GM12878 (cell line): ENCODE results near the gene ERBB3. TPM values are rescaled to one million over a fixed set of nuclear protein-coding genes. Genes with fewer than 3 reads are reported as not detected.
A peak's percentile ranks its signal among the peaks of the same experiment; 100 is the strongest.

Source experiments
- BHLHE40 ChIP-seq, 2 experiments: fragments of 450-650 bp in 1 of 2; IDR thresholded peaks; 2 replicates each; pipeline ENCODE4 v1.6.1; 2011 to 2017; ENCODE audit warnings: low read depth in 2 of 2, borderline replicate concordance in 1 of 2, improper control_type of control experiment in 1 of 2, low read length in 1 of 2, mild to moderate bottlenecking in 1 of 2
- DPF2 ChIP-seq: fragments of 450-650 bp; IDR thresholded peaks from 2 replicates; pipeline ENCODE4 v1.6.1; 2017; ENCODE audit warnings: mild to moderate bottlenecking
- E2F4 ChIP-seq: IDR thresholded peaks from 2 replicates; pipeline ENCODE4 v1.6.1; 2012; ENCODE audit warnings: low read depth, low read length, improper control_type of control experiment
- ETV6 ChIP-seq, 2 experiments: fragments of 450-650 bp in 1 of 2; IDR thresholded peaks in 1 of 2; conservative IDR thresholded peaks in 1 of 2; 2 replicates each; pipeline ENCODE4 v1.6.1; 2014; ENCODE audit warnings: antibody characterized with exemption in 1 of 2, borderline replicate concordance in 1 of 2, low read depth in 1 of 2, mild to moderate bottlenecking in 1 of 2, moderate library complexity in 1 of 2
- HDGF ChIP-seq: fragments of 450-650 bp; IDR thresholded peaks from 2 replicates; pipeline ENCODE4 v1.6.1; 2016; ENCODE audit warnings: antibody characterized with exemption
- MXI1 ChIP-seq: fragments of 150-350 bp; IDR thresholded peaks from 2 replicates; pipeline ENCODE4 v1.6.1; 2011; ENCODE audit warnings: low read depth, mild to moderate bottlenecking, inconsistent platforms, low read length, improper control_type of control experiment
- PRDM15 ChIP-seq: fragments of 450-650 bp; formaldehyde crosslinking; IDR thresholded peaks from 2 replicates; pipeline ENCODE4 v1.4.0; 2020; ENCODE audit warnings: mild to moderate bottlenecking, moderate library complexity
- RFX5 ChIP-seq: IDR thresholded peaks from 2 replicates; pipeline ENCODE4 v1.6.1; 2011; ENCODE audit warnings: low read depth, low read length, improper control_type of control experiment
- SIN3A ChIP-seq: IDR thresholded peaks from 2 replicates; pipeline ENCODE4 v1.6.1; 2012; ENCODE audit warnings: low read depth, low read length, improper control_type of control experiment
- TAF1 ChIP-seq: IDR thresholded peaks from 2 replicates; pipeline ENCODE4 v1.6.1; 2011; ENCODE audit warnings: mild to moderate bottlenecking, low read depth, low read length, borderline replicate concordance
- ZZZ3 ChIP-seq: IDR thresholded peaks from 2 replicates; pipeline ENCODE4 v1.6.1; 2011; ENCODE audit warnings: low read depth; ENCODE audit not compliant: control insufficient read depth, insufficient read length
- polyA plus RNA-seq, 11 experiments: library from polyadenylated mRNA; depleted of rRNA in 4 of 11; unstranded in 6 of 11; stranded (reverse) in 5 of 11; fragments of >200 nt; fragmentation: Nextera tagmentation in 4 of 11; fragmentation: Illumina TruSeq in 1 of 11; extraction: Ambion mirVana in 4 of 11; extraction: Trizol in 1 of 11; gene quantifications; 1 replicate in 1 of 11; 2 replicates in 10 of 11; pipeline versions ENCODE4 v1.2.1 to v1.2.3, GENCODE V29; 2011 to 2016; ENCODE audit warnings: inconsistent platforms in 2 of 11, missing spikeins in 2 of 11, low read depth in 1 of 11
- total RNA-seq, 4 experiments: library from RNA; depleted of rRNA in 3 of 4; stranded (reverse); fragments of >200 nt in 3 of 4; fragmentation: Illumina TruSeq in 1 of 4; extraction: Trizol in 1 of 4; gene quantifications; 2 replicates each; pipeline versions ENCODE4 v1.2.1 to v1.2.3, GENCODE V29; 2013 to 2021
- TF ChIP-seq, protein P1 (sequence below): fragments of 450-650 bp; formaldehyde crosslinking; IDR thresholded peaks from 2 replicates; pipeline ENCODE4 v1.4.0; 2022; ENCODE audit warnings: mild to moderate bottlenecking, moderate library complexity
- TF ChIP-seq, protein P2 (sequence below): IDR thresholded peaks from 2 replicates; pipeline ENCODE4 v1.6.1; 2011; ENCODE audit warnings: mild to moderate bottlenecking, low read depth, low read length, moderate library complexity; ENCODE audit not compliant: insufficient replicate concordance
- TF ChIP-seq, protein P3 (sequence below): IDR thresholded peaks from 2 replicates; pipeline ENCODE4 v1.6.1; 2012; ENCODE audit warnings: mild to moderate bottlenecking, low read depth, low read length

ERBB3 gene
- total and polyA plus RNA-seq, 10 of the 15 experiments (the other 5 are each of a cell fraction or from before 2014, with no cell fraction given) = 0.03 to 0.72 (median 0.04) TPM; not detected in 5

DNA sequence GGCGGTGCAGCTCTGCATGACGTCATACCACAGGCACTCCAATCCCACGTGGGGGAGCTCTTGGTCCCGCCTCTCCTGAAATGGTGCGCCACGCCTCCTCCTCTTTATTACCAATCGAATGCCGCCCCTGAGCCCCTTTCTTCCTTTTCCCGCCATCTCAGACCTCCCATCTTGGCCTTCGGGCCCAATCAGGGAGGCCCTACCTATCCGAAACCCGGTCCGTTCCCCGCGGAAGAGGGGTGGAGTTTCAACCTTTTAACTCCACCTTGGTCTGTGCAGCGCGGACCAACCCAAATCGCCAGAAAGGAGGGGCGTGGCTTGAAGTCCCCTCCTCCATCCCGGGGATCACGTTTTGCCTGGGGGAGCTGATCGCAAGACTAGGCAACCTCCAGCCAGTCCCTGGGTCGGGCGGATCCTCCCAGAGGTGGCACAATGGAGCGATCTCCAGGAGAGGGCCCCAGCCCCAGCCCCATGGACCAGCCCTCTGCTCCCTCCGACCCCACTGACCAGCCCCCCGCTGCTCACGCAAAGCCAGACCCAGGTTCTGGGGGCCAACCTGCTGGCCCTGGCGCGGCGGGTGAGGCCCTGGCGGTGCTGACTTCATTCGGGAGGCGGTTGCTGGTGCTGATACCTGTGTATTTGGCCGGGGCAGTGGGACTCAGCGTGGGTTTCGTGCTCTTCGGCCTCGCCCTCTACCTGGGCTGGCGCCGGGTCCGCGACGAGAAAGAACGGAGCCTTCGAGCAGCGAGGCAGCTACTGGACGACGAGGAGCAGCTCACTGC, 48.1 kb downstream of the ERBB3 start, which contains the start of gene ESYT1 (continued):
- TF ChIP-seq PRDM15 (CRISPR knock-in tag) (peak; percentile 65; the same call in 1 of the 2 replicates), E2F4 (peak; percentile 88), ZZZ3 (no peak), TAF1 (0 out of 2 replicates have a peak, but pooled peaks have one; percentile 31), RFX5 (peak; percentile 77), HDGF (peak; percentile 97; the same call in 1 of the 2 replicates), ETV6 (conservative IDR thresholded peaks at IDR 0.05 in 1 of 2, IDR thresholded peaks at IDR 0.05 in 1 of 2; ENCODE audit: borderline replicate concordance in 1 of 2, low read depth in 1 of 2) (no peak), MXI1 (peak; percentile 73), DPF2 (peak; percentile 15; the same call in 1 of the 2 replicates), SIN3A (peak; percentile 62; the same call in 1 of the 2 replicates), BHLHE40 (IDR thresholded peaks at IDR 0.05; ENCODE audit: borderline replicate concordance in 1 of 2, low read depth in 2 of 2, low read length in 1 of 2) (peak; percentile 97 to 98)
- TF ChIP-seq, protein P1, sequence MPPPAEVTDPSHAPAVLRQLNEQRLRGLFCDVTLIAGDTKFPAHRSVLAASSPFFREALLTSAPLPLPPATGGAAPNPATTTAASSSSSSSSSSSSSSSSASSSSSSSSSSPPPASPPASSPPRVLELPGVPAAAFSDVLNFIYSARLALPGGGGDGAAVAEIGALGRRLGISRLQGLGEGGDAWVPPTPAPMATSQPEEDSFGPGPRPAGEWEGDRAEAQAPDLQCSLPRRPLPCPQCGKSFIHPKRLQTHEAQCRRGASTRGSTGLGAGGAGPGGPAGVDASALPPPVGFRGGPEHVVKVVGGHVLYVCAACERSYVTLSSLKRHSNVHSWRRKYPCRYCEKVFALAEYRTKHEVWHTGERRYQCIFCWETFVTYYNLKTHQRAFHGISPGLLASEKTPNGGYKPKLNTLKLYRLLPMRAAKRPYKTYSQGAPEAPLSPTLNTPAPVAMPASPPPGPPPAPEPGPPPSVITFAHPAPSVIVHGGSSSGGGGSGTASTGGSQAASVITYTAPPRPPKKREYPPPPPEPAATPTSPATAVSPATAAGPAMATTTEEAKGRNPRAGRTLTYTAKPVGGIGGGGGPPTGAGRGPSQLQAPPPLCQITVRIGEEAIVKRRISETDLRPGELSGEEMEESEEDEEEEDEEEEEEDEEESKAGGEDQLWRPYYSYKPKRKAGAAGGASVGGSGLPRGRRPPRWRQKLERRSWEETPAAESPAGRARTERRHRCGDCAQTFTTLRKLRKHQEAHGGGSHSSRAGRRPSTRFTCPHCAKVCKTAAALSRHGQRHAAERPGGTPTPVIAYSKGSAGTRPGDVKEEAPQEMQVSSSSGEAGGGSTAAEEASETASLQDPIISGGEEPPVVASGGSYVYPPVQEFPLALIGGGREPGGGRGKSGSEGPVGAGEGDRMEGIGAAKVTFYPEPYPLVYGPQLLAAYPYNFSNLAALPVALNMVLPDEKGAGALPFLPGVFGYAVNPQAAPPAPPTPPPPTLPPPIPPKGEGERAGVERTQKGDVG (CRISPR knock-in tag) = 0 out of 2 replicates have a peak, but pooled peaks have one; percentile 79
- TF ChIP-seq, protein P2, sequence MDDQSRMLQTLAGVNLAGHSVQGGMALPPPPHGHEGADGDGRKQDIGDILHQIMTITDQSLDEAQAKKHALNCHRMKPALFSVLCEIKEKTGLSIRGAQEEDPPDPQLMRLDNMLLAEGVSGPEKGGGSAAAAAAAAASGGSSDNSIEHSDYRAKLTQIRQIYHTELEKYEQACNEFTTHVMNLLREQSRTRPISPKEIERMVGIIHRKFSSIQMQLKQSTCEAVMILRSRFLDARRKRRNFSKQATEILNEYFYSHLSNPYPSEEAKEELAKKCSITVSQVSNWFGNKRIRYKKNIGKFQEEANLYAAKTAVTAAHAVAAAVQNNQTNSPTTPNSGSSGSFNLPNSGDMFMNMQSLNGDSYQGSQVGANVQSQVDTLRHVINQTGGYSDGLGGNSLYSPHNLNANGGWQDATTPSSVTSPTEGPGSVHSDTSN = no peak
- TF ChIP-seq, protein P3, sequence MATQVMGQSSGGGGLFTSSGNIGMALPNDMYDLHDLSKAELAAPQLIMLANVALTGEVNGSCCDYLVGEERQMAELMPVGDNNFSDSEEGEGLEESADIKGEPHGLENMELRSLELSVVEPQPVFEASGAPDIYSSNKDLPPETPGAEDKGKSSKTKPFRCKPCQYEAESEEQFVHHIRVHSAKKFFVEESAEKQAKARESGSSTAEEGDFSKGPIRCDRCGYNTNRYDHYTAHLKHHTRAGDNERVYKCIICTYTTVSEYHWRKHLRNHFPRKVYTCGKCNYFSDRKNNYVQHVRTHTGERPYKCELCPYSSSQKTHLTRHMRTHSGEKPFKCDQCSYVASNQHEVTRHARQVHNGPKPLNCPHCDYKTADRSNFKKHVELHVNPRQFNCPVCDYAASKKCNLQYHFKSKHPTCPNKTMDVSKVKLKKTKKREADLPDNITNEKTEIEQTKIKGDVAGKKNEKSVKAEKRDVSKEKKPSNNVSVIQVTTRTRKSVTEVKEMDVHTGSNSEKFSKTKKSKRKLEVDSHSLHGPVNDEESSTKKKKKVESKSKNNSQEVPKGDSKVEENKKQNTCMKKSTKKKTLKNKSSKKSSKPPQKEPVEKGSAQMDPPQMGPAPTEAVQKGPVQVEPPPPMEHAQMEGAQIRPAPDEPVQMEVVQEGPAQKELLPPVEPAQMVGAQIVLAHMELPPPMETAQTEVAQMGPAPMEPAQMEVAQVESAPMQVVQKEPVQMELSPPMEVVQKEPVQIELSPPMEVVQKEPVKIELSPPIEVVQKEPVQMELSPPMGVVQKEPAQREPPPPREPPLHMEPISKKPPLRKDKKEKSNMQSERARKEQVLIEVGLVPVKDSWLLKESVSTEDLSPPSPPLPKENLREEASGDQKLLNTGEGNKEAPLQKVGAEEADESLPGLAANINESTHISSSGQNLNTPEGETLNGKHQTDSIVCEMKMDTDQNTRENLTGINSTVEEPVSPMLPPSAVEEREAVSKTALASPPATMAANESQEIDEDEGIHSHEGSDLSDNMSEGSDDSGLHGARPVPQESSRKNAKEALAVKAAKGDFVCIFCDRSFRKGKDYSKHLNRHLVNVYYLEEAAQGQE = no peak
